Upper lobe of right lung (tissue), 1 donor: ENCODE data around the gene PHOX2A. TPM values are rescaled to one million over a fixed set of nuclear protein-coding genes. Genes with fewer than 3 reads are reported as not detected.

ENCODE experiments used
- ATAC-seq: fragments of 200-7000 bp; cut with Tn5 transposase; one replicate; pipeline ENCODE4 v1.9.1; 2020; ENCODE audit warnings: mild to moderate bottlenecking, moderate library complexity
- DNase-seq: peaks from one replicate; pipeline ENCODE4 v3.0.0-alpha.2; 2020
- H3K27ac ChIP-seq: fragments of 200-600 bp; one replicate; pipeline ENCODE4 v1.8.0; 2022
- H3K27me3 ChIP-seq: fragments of 200-600 bp; one replicate; pipeline ENCODE4 v1.8.0; 2022; ENCODE audit warnings: mild to moderate bottlenecking
- H3K36me3 ChIP-seq: fragments of 200-600 bp; one replicate; pipeline ENCODE4 v1.8.0; 2022
- H3K4me1 ChIP-seq: fragments of 200-600 bp; one replicate; pipeline ENCODE4 v1.8.0; 2022
- H3K4me3 ChIP-seq: fragments of 200-600 bp; one replicate; pipeline ENCODE4 v1.8.0; 2022; ENCODE audit warnings: mild to moderate bottlenecking
- H3K9me3 ChIP-seq: fragments of 200-600 bp; one replicate; pipeline ENCODE4 v1.8.0; 2022
- intact Hi-C: fragments of 100-400 bp; cut with DNase I; formaldehyde crosslinking; loops from one replicate; pipeline ENCODE4 v1.11.0; 2022
- total RNA-seq: library from RNA; stranded (reverse); fragmentation: NEBNext Ultra II Directional; extraction: Animal tissue kit (Norgen Biotek cat#: 25700); gene quantifications from one replicate; pipeline ENCODE4 v1.2.1, GENCODE V29; 2021
- TF ChIP-seq, protein P1 (sequence below): fragments of 200-600 bp; IDR thresholded peaks from one replicate; pipeline ENCODE4 v1.8.0; 2022; ENCODE audit warnings: antibody characterized with exemption
- donor health status: DM: no; HTN: yes; CAD: no; lungs with severe emphysema.

PHOX2A gene
- total RNA-seq, 1 donor from 2014 or later: not detected

DNA sequence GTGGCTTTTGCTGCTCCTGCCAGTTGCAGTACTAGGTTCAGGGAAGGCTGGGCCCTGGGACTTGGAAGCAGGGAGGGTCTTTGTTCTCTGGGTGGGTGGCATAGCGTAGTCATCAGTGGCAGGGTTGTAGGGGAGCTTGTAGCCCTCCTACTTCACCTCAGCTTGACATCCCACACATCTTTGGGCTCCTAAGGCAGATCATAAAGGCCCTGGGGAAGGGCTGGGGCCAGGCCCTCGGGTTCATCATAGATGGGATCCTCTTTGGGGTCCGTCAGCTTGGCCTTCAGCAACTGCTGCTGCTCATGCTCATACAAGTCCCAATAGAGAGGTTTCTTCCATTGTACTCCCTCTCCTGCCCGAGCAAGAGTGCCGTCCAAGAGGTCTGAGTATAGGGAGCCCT is 6.0 kb upstream of the PHOX2A start:
- intact Hi-C loops: no loop called here
- H3K36me3 ChIP-seq: no peaks in the 10 kb centered on the region
- H3K27ac ChIP-seq: no peak overlapping the region
- H3K9me3 ChIP-seq: no peaks in the 10 kb centered on the region
- ATAC-seq (no peak), DNase-seq (no peak)
- no peak overlapping the region for H3K4me3 ChIP-seq
- peaks cover 45% of the 10 kb centered on the region for H3K27me3 ChIP-seq
- no peaks in the 10 kb centered on the region for H3K4me1 ChIP-seq
- TF ChIP-seq, protein P1, sequence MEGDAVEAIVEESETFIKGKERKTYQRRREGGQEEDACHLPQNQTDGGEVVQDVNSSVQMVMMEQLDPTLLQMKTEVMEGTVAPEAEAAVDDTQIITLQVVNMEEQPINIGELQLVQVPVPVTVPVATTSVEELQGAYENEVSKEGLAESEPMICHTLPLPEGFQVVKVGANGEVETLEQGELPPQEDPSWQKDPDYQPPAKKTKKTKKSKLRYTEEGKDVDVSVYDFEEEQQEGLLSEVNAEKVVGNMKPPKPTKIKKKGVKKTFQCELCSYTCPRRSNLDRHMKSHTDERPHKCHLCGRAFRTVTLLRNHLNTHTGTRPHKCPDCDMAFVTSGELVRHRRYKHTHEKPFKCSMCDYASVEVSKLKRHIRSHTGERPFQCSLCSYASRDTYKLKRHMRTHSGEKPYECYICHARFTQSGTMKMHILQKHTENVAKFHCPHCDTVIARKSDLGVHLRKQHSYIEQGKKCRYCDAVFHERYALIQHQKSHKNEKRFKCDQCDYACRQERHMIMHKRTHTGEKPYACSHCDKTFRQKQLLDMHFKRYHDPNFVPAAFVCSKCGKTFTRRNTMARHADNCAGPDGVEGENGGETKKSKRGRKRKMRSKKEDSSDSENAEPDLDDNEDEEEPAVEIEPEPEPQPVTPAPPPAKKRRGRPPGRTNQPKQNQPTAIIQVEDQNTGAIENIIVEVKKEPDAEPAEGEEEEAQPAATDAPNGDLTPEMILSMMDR: no peak

GRCh38 chr11:72247584-72247983 is 3.6 kb upstream of the PHOX2A start:
- Histone ChIP-seq H3K27me3 (peaks cover 60% of the 10 kb centered on the region), H3K4me1 (no peaks in the 10 kb centered on the region), H3K4me3 (no peak overlapping the region), H3K36me3 (no peaks in the 10 kb centered on the region), H3K9me3 (no peaks in the 10 kb centered on the region), H3K27ac (no peak overlapping the region)
- DNase-seq (no peak), ATAC-seq (no peak)
- intact Hi-C loops: no loop called here
- TF ChIP-seq, protein P1: no peak

DNA sequence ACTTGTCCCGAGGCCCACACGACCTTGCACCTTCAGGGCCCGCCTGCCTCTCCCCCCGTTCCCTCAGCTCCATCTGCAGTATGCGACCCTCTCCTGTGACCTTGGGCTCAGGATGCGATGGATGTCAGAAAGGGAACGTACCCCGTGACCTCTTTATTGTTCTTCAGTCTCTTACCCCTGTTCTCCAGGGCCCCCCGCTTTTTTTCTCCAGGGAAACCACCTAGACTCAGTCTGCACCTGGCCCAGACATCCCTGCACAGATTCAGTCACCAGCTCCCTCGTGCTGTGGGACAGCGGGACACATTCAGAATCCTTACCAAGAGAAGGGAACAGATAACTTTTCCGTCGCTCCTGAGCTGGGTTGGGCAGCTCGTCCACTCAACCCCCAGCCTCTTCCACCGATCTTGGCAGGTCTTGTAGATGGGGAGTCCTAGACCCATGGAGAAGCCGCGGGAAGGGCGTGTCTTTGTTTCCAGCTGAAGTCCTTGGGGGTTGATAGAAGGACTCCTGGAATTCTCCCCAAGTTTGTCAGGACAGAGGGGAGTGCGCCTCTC is 1.4 kb upstream of the PHOX2A start:
- Histone ChIP-seq H3K4me3 (no peak overlapping the region), H3K36me3 (no peaks in the 10 kb centered on the region), H3K9me3 (no peaks in the 10 kb centered on the region), H3K27ac (no peak overlapping the region), H3K4me1 (peaks cover 9% of the 10 kb centered on the region), H3K27me3 (peaks cover 83% of the 10 kb centered on the region)
- TF ChIP-seq, protein P1: no peak
- intact Hi-C loops: no loop called here
- DNase-seq (peak; percentile 47), ATAC-seq (no peak)

GRCh38 chr11:72244361-72245262 is 636 bp upstream of the PHOX2A start:
- ATAC-seq (no peak), DNase-seq (peak; percentile 64)
- H3K9me3 ChIP-seq: no peaks in the 10 kb centered on the region
- peaks cover 85% of the 10 kb centered on the region for H3K27me3 ChIP-seq
- TF ChIP-seq, protein P1: no peak
- peaks cover 13% of the 10 kb centered on the region for H3K4me1 ChIP-seq
- intact Hi-C loops: no loop called here
- no peaks in the 10 kb centered on the region for H3K36me3 ChIP-seq
- H3K27ac ChIP-seq: no peak overlapping the region
- peak overlapping the region; percentile 16 for H3K4me3 ChIP-seq

GRCh38 chr11:72243173-72244059 is 560 bp downstream of the PHOX2A start:
- no peak for ATAC-seq
- TF ChIP-seq, protein P1: no peak
- peaks cover 21% of the 10 kb centered on the region for H3K4me1 ChIP-seq
- intact Hi-C loops: no loop called here
- no peaks in the 10 kb centered on the region for H3K9me3 ChIP-seq
- no peaks in the 10 kb centered on the region for H3K36me3 ChIP-seq
- DNase-seq: peak; percentile 56
- H3K27me3 ChIP-seq: peaks cover 81% of the 10 kb centered on the region
- no peak overlapping the region for H3K27ac ChIP-seq
- no peak overlapping the region for H3K4me3 ChIP-seq
